ENCODE results near the gene AGAP1. TPM values are rescaled to one million over a fixed set of nuclear protein-coding genes. Genes with fewer than 3 reads are reported as not detected.

The AGAP1 gene
- total RNA-seq, 2 experiments from 2014 or later = 2.2 TPM

DNA sequence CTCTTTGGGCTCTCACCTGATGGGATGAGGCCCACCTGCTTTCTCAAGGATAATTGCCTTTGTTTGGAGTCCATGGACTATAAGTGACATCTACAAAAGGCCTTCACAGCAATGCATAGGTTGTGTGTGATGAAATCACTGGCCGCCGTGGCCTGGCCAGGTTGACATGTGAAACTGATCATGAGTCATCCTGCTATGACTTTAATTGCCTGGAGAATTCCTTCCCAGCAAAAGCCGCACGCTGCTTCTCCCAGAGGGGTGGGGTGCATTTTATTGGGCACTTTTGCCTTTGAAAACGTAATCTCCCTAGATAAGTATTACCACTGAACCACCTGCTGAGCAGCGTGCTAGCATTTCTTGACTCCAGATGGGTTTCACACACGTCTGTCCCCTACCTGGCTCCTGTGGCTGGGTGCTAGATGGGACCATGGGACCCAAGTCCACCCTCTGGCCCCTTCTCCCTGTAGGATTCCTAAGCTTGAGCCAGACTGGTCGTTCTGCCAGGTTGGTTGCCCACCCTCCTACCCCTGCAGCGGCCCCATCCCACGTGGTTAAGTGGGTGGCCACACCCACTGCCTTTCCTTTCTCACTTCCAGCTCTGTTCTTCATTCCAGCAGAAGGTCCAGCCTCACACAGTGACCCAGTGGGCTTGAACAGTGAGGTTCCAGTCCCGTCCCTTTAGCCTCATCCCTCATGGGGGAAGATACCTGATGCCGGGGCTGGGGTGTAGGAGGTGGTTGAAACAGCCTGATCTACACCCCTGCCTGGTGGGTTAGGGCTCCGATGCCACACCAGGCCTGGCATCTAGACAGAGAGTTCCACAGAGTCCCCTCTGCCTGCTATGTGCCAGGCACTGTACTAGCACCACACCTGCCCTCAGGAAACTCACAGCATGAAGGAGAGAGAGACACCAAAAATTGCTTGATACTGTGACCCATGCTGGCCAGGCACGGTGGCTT is 584.7 kb downstream of the AGAP1 start:
- Mint-ChIP-seq H3K27me3 (peaks cover under 1% of the 10 kb centered on the region), H3K36me3 (ENCODE audit: low read depth) (no peaks in the 10 kb centered on the region), H3K9me3 (ENCODE audit: low read depth) (no peaks in the 10 kb centered on the region), H3K4me3 (no peak overlapping the region), H3K4me1 (no peaks in the 10 kb centered on the region), H3K27ac (no peak overlapping the region)
- ChIA-PET POLR2A (no interaction called here), CTCF (no interaction called here)
- ATAC-seq = no peak
- intact Hi-C loops (cut with DNase I, micrococcal nuclease) = no loop called here
- no peak for DNase-seq

DNA sequence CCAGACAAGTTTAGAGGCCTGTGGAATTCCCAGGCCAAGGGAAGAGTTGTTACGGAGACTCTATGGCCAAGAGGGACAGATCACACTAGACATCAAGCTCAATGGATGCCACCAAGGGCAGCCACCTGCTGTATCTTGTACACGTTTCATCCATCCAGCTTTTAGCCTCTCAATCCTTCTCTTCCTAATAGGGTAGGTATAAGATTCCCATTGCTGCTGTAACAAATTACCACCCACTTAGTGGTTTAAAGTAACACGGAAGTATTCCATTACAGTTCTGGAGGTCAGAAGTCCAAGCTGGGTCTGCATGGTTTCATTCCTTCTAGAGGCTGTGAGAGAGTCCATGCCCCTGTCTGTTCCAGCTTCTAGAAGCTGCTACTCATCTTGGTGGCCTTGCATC is 586.6 kb downstream of the AGAP1 start:
- intact Hi-C loops (cut with DNase I, micrococcal nuclease) = no loop called here
- no peak overlapping the region for H3K27ac Mint-ChIP-seq
- POLR2A ChIA-PET = no interaction called here
- H3K4me1 Mint-ChIP-seq = no peaks in the 10 kb centered on the region
- H3K27me3 Mint-ChIP-seq = peaks cover 4% of the 10 kb centered on the region
- no peaks in the 10 kb centered on the region for H3K9me3 Mint-ChIP-seq (ENCODE audit: low read depth)
- CTCF ChIA-PET = no interaction called here
- H3K4me3 Mint-ChIP-seq = no peak overlapping the region
- H3K36me3 Mint-ChIP-seq (ENCODE audit: low read depth) = no peaks in the 10 kb centered on the region
- ATAC-seq (no peak), DNase-seq (no peak)

DNA sequence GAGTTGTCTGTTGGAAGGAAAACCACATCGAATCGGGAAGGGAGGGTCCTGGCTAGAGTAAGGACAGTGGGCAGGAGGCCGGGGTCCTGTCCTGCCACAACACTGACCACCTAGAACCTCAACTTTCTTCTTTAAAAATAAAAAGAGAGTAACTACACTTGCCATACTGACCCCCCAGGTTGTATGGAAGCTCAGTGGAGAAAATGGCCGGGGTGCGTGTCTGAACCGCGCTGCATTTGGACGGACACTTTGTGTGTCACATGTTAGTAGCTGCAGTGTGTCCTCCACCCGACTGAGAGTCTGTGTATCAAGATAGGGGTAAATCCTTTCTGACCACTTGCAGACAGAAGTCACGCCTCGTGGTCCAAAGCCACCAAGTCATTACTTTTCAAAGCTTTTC is 587.3 kb downstream of the AGAP1 start:
- Mint-ChIP-seq H3K36me3 (ENCODE audit: low read depth) (no peaks in the 10 kb centered on the region), H3K4me1 (no peaks in the 10 kb centered on the region), H3K9me3 (ENCODE audit: low read depth) (no peaks in the 10 kb centered on the region), H3K27ac (no peak overlapping the region), H3K4me3 (no peak overlapping the region), H3K27me3 (peaks cover 4% of the 10 kb centered on the region)
- DNase-seq (no peak), ATAC-seq (no peak)
- intact Hi-C loops (cut with DNase I, micrococcal nuclease) = no loop called here
- CTCF ChIA-PET = no interaction called here
- POLR2A ChIA-PET = no interaction called here

DNA sequence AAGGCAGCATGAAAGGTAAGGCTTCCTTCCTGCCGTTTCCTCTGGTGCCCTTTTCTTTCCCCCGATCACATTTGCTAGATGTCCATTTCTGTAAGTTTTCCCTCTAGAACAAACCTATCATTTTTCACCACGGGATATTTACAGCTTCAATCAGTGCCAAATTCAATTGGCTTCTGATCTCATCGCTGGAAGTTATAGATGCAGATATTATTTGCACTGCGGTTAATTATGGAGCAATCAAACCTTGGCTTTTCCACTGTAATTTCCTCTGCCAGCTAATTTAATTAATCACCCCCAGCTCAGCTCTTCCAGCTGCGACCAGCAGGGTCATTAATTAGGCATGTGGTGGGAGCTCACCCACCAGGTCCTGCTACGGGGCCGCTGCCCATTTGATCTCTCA is 588.2 kb downstream of the AGAP1 start:
- H3K36me3 Mint-ChIP-seq (ENCODE audit: low read depth) = no peaks in the 10 kb centered on the region
- peaks cover 4% of the 10 kb centered on the region for H3K27me3 Mint-ChIP-seq
- intact Hi-C loops (cut with DNase I, micrococcal nuclease) = no loop called here
- H3K4me1 Mint-ChIP-seq = no peaks in the 10 kb centered on the region
- DNase-seq (no peak), ATAC-seq (no peak)
- no peak overlapping the region for H3K4me3 Mint-ChIP-seq
- H3K9me3 Mint-ChIP-seq (ENCODE audit: low read depth) = no peaks in the 10 kb centered on the region
- H3K27ac Mint-ChIP-seq = no peak overlapping the region
- ChIA-PET POLR2A (no interaction called here), CTCF (no interaction called here)

DNA sequence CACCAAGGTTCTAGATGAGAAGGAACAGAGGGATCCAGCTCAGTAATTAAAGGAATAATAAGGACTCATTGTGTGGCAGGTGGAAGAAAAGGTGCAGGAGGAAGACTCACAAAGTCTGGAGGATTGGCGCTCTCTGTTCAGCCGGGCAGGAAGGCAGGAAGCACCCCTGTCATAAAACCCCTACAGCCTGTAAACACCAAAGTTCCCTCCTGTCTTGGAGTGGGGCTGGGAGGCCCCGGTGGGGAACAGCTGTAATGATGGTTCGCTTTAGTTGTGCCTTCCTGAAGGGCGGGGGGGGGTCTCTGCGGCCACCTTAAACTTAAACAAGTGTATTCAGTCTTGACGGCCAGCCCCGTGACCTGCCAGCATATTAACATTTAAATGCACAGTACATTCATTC is 590.1 kb downstream of the AGAP1 start:
- CTCF ChIA-PET = no interaction called here
- DNase-seq = no peak
- Mint-ChIP-seq H3K4me3 (no peak overlapping the region), H3K4me1 (no peaks in the 10 kb centered on the region), H3K36me3 (ENCODE audit: low read depth) (no peaks in the 10 kb centered on the region), H3K9me3 (ENCODE audit: low read depth) (no peaks in the 10 kb centered on the region), H3K27me3 (peaks cover 4% of the 10 kb centered on the region), H3K27ac (no peak overlapping the region)
- intact Hi-C loops (cut with DNase I, micrococcal nuclease) = no loop called here
- POLR2A ChIA-PET = no interaction called here
- no peak for ATAC-seq

DNA sequence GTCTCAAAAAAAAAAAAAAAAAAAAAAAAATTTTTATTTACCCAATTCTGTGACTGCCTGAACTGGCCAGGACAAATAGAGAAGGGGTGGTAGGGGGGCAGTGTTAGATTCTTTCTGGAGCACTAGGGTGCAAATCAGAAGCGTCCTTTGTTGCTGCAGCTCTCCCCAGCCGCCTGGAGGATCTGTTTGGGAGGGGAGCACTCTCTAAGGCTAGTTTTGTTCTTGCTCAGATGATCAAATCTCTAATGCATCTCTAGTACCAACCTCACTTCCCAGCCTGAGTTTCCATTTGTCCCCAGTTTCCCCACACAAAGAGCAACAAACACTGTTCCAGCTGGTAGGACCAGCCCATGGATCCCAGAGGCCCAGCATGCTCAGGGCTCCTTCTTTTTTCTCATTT is 591.4 kb downstream of the AGAP1 start:
- intact Hi-C loops (cut with DNase I, micrococcal nuclease) = no loop called here
- H3K27me3 Mint-ChIP-seq = peaks cover 4% of the 10 kb centered on the region
- H3K4me3 Mint-ChIP-seq = no peak overlapping the region
- ATAC-seq (no peak), DNase-seq (no peak)
- no peaks in the 10 kb centered on the region for H3K9me3 Mint-ChIP-seq (ENCODE audit: low read depth)
- CTCF ChIA-PET = no interaction called here
- H3K27ac Mint-ChIP-seq = no peak overlapping the region
- POLR2A ChIA-PET = no interaction called here
- no peaks in the 10 kb centered on the region for H3K4me1 Mint-ChIP-seq
- no peaks in the 10 kb centered on the region for H3K36me3 Mint-ChIP-seq (ENCODE audit: low read depth)

DNA sequence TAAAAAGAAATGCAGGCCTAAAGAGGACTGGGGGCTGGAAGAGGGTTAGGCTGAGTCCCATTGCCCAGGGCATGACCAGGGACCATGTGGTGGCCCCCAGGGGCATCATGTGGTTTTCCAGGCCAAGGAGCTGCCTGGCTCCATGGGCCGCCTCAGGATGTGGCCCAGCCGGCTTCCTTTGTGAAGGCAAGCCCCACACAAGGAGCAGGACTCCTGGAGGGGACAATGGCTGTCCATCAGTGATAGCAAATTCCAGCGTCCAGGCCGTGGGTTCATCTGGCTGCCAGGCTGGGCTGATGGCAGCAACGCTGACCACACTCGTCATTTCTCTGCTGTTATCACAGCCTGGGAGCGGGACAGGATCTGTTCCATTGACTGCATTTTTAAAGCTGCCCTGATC is 591.8 kb downstream of the AGAP1 start:
- CTCF ChIA-PET = no interaction called here
- ATAC-seq (no peak), DNase-seq (no peak)
- Mint-ChIP-seq H3K9me3 (ENCODE audit: low read depth) (no peaks in the 10 kb centered on the region), H3K27ac (no peak overlapping the region), H3K4me1 (no peaks in the 10 kb centered on the region), H3K4me3 (no peak overlapping the region), H3K27me3 (peaks cover 4% of the 10 kb centered on the region), H3K36me3 (ENCODE audit: low read depth) (no peaks in the 10 kb centered on the region)
- intact Hi-C loops (cut with DNase I, micrococcal nuclease) = no loop called here
- POLR2A ChIA-PET = no interaction called here

DNA sequence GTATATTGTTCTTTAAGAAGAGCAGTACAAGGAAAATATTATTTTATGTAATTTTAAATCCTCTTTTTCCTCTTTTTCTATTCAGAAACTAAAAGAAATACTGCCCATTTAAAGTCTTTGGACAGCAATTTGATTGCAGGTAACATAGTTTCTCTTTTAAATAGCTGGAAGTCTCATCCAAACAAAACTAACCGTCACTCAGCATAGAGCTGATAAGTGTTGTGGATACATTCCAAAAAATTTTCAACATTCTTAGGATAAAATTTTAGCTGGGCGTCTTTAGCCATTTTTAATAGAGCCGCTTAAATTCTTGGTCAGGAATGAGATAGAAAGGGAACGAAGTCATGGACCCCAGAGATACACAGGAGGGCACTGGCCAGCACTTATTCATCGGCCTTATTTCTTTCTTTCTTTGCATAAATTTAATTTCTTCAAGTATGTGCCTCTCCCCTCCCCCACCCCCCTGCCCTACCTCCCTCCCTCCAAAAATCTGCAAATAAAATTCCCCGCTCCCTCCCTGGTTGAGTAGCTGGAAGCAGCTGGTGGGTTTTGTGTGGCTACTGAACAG is 592.6 kb downstream of the AGAP1 start:
- no peak overlapping the region for H3K4me3 Mint-ChIP-seq
- ChIA-PET POLR2A (no interaction called here), CTCF (no interaction called here)
- ATAC-seq = no peak
- H3K4me1 Mint-ChIP-seq = no peaks in the 10 kb centered on the region
- H3K27me3 Mint-ChIP-seq = peaks cover 4% of the 10 kb centered on the region
- no peak for DNase-seq
- no peaks in the 10 kb centered on the region for H3K9me3 Mint-ChIP-seq (ENCODE audit: low read depth)
- intact Hi-C loops (cut with DNase I, micrococcal nuclease) = no loop called here
- H3K36me3 Mint-ChIP-seq (ENCODE audit: low read depth) = no peaks in the 10 kb centered on the region
- H3K27ac Mint-ChIP-seq = no peak overlapping the region

DNA sequence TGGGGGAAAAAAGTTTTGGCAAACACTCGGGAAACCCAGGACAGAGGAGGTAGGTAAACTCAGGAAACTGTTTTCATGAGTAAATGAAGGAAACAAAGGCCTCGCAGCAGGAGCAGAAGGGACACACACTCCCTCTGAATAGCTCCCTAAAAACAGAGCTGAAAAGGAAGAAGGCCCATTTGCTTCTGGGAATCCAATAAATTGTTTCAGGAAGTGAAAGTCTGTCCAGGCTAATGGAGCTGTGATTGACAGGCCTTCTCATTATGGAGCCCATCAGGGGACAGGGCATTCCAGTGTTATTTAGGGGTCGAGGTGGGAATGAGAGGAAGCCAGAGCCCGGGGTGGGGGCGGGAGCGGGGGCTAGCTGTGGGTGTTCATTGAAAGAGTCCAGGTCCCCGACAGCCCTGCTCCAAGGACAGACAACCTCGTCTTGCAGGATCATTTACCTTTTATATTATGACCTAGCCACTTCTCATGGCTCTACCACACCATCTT is 593.2 kb downstream of the AGAP1 start:
- Mint-ChIP-seq H3K9me3 (ENCODE audit: low read depth) (no peaks in the 10 kb centered on the region), H3K4me1 (no peaks in the 10 kb centered on the region), H3K36me3 (ENCODE audit: low read depth) (no peaks in the 10 kb centered on the region), H3K27ac (no peak overlapping the region), H3K27me3 (peaks cover 4% of the 10 kb centered on the region), H3K4me3 (no peak overlapping the region)
- DNase-seq (no peak), ATAC-seq (no peak)
- ChIA-PET CTCF (no interaction called here), POLR2A (no interaction called here)
- intact Hi-C loops (cut with DNase I, micrococcal nuclease) = no loop called here

DNA sequence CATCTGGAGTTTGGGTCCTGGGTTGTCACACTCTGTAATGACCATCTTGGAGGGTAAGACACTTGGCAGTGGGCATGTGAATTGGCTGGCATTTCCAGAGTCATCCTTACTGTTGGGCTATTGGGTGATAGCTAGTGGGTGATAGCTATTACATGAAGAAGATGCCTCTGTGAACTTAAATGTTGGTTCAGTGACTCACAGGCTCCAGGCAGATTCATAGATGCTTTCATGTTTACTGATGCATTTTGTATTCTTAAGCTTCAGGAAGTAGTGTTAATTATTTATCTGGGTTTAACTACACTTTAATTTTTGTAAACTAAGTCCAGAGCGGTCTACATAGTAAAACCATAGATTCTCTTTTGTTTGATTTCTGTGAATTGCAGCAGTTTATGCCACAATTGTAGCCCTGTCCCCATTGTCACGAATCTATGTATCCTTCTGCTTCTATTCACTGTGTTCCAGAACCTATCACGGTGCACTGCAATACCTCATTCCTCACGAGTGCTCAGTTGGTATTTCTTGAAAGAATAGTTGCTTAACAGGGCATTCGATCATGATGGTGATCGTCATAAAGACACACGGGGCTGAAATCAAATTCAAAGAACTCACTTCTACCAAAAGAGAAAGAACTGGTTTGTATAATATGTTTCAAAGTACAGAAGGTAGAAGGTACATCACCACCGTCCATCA is 594.7 kb downstream of the AGAP1 start:
- Mint-ChIP-seq H3K9me3 (ENCODE audit: low read depth) (no peaks in the 10 kb centered on the region), H3K27me3 (peaks cover 4% of the 10 kb centered on the region), H3K4me3 (no peak overlapping the region), H3K27ac (no peak overlapping the region), H3K36me3 (ENCODE audit: low read depth) (no peaks in the 10 kb centered on the region), H3K4me1 (no peaks in the 10 kb centered on the region)
- intact Hi-C loops (cut with DNase I, micrococcal nuclease) = no loop called here
- DNase-seq (no peak), ATAC-seq (no peak)
- CTCF ChIA-PET = no interaction called here
- POLR2A ChIA-PET = no interaction called here

DNA sequence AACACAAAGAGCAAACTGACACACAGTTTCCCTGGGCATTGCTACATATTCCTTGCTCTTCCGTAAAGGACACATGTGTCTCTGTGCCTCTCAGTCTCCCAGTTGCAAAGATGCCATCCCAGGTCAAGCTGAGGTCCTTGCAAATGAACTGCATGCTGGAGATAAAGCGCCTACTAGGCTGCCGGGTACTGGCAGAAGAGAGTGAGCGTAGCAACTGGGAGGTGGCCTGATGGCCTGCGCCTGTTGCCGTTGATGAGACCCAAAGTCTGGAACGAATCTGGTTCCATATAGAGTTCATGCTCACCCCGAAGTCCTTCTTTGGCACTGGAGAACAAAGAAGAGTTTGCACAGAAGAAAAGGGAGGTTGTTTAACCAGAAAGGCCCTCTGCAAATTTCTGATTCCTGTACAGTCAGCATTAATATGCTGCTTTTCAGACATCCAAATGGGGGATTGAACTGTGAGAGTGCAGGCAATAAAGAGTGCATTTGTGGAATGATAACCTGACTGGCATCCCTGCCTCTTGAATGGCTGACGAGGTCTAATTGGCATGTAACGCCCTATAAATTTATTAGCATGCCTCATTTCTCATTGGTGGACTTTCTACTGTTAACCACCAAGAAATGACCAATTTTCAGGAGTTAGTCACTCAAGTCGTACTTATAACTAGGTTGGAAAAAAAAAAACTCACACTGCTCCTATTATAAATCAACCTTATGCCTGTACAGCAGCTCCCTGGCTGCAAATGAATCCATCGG is 595.6 kb downstream of the AGAP1 start:
- intact Hi-C loops (cut with DNase I, micrococcal nuclease) = no loop called here
- DNase-seq (no peak), ATAC-seq (no peak)
- Mint-ChIP-seq H3K27me3 (no peaks in the 10 kb centered on the region), H3K4me1 (no peaks in the 10 kb centered on the region), H3K36me3 (ENCODE audit: low read depth) (no peaks in the 10 kb centered on the region), H3K27ac (no peak overlapping the region), H3K9me3 (ENCODE audit: low read depth) (no peaks in the 10 kb centered on the region), H3K4me3 (no peak overlapping the region)
- POLR2A ChIA-PET = no interaction called here
- CTCF ChIA-PET = no interaction called here

DNA sequence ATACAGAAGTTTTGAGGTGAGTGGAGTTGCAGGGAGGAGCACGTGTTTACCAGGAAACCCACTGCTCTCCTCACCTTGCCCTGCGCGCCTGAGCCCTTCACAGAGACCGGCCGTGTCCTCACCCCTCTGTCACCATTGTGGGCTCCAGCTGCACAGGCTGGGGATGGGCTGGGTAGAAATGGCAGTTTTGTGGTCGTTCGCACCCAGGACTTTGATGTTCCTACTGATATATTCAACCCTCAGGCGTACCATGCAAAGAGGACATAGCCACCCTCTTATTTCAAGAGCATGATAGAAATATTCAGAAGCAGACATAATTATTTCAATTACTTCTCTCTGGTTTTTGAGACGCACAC is 596.2 kb downstream of the AGAP1 start:
- no peaks in the 10 kb centered on the region for H3K4me1 Mint-ChIP-seq
- no peaks in the 10 kb centered on the region for H3K36me3 Mint-ChIP-seq (ENCODE audit: low read depth)
- intact Hi-C loops (cut with DNase I, micrococcal nuclease) = no loop called here
- H3K27ac Mint-ChIP-seq = no peak overlapping the region
- ATAC-seq = no peak
- H3K9me3 Mint-ChIP-seq (ENCODE audit: low read depth) = no peaks in the 10 kb centered on the region
- H3K27me3 Mint-ChIP-seq = no peaks in the 10 kb centered on the region
- ChIA-PET POLR2A (no interaction called here), CTCF (no interaction called here)
- no peak overlapping the region for H3K4me3 Mint-ChIP-seq
- DNase-seq = no peak
